ENCODE measurements around the gene KIF23. TPM values are rescaled to one million over a fixed set of nuclear protein-coding genes. Genes with fewer than 3 reads are reported as not detected.

KIF23 gene
- total and polyA plus RNA-seq, 2 donors (not counting 1 experiment from before 2014, with no cell fraction given): 16.5 to 19.4 TPM

- Histone ChIP-seq H3K27ac (ENCODE audit: insufficient read depth, low read length) (no peak overlapping the region), H3K9me3 (ENCODE audit: control insufficient read depth, insufficient read depth, low read depth, low read length) (no peaks in the 10 kb centered on the region), H3K4me2 (ENCODE audit: extremely low read depth, insufficient read depth, low read length) (peak overlapping the region; percentile 15), H3K27me3 (ENCODE audit: control insufficient read depth, insufficient read depth, low read length) (no peaks in the 10 kb centered on the region), H3K9ac (ENCODE audit: insufficient read depth, low read length) (no peak overlapping the region), H3K36me3 (ENCODE audit: control insufficient read depth, insufficient read depth, low read length) (no peaks in the 10 kb centered on the region), H3K4me1 (ENCODE audit: control insufficient read depth, extremely low read depth, insufficient read depth, low read length) (peaks cover 2% of the 10 kb centered on the region), H3K4me3 (replicated peaks in 1 of 4; ENCODE audit: control extremely low read depth in 1 of 4, insufficient read depth in 1 of 4, low read depth in 3 of 4, low read length in 4 of 4) (peak overlapping the region in 1 of 4 experiments; percentile 14), H2AFZ (ENCODE audit: low read length) (no peak overlapping the region), H4K20me1 (ENCODE audit: control insufficient read depth, extremely low read depth, insufficient read depth, low read length) (no peaks in the 10 kb centered on the region), H3K79me2 (ENCODE audit: control insufficient read depth, insufficient read depth, low read length) (peaks cover 47% of the 10 kb centered on the region)
- no peak for TF ChIP-seq EZH2 (IDR thresholded peaks at IDR 0.05; ENCODE audit: low read length, missing control alignments)
- no peak for TF ChIP-seq CTCF (conservative IDR thresholded peaks at IDR 0.05 in 1 of 2, IDR thresholded peaks at IDR 0.05 in 1 of 2; ENCODE audit: low read depth in 1 of 2, low read length in 2 of 2)
- DNase-seq (ENCODE audit: low read depth in 2 of 2): no peak
Observed at GRCh38 chr15:69412701-69413100, 1.4 kb upstream of the KIF23 start.

GRCh38 chr15:69414701-69415167 lies 585 bp downstream of the KIF23 start:
- peak overlapping the region; percentile 62 for H3K9ac ChIP-seq (ENCODE audit: insufficient read depth, low read length)
- peaks cover 65% of the 10 kb centered on the region for H3K79me2 ChIP-seq (ENCODE audit: control insufficient read depth, insufficient read depth, low read length)
- H3K9me3 ChIP-seq (ENCODE audit: control insufficient read depth, insufficient read depth, low read depth, low read length): no peaks in the 10 kb centered on the region
- peak overlapping the region; percentile 18 for H3K4me2 ChIP-seq (ENCODE audit: extremely low read depth, insufficient read depth, low read length)
- no peaks in the 10 kb centered on the region for H4K20me1 ChIP-seq (ENCODE audit: control insufficient read depth, extremely low read depth, insufficient read depth, low read length)
- no peak overlapping the region for H2AFZ ChIP-seq (ENCODE audit: low read length)
- peak overlapping the region; percentile 53 to 80 (median 68) for H3K4me3 ChIP-seq (replicated peaks in 1 of 4; ENCODE audit: control extremely low read depth in 1 of 4, insufficient read depth in 1 of 4, low read depth in 3 of 4, low read length in 4 of 4)
- H3K27ac ChIP-seq (ENCODE audit: insufficient read depth, low read length): peak overlapping the region; percentile 85
- peaks cover 2% of the 10 kb centered on the region for H3K4me1 ChIP-seq (ENCODE audit: control insufficient read depth, extremely low read depth, insufficient read depth, low read length)
- DNase-seq (ENCODE audit: low read depth in 2 of 2): peak; percentile 89 to 95
- no peaks in the 10 kb centered on the region for H3K27me3 ChIP-seq (ENCODE audit: control insufficient read depth, insufficient read depth, low read length)
- peaks cover 4% of the 10 kb centered on the region for H3K36me3 ChIP-seq (ENCODE audit: control insufficient read depth, insufficient read depth, low read length)
- no peak for TF ChIP-seq CTCF (conservative IDR thresholded peaks at IDR 0.05 in 1 of 2, IDR thresholded peaks at IDR 0.05 in 1 of 2; ENCODE audit: low read depth in 1 of 2, low read length in 2 of 2)
- TF ChIP-seq EZH2 (IDR thresholded peaks at IDR 0.05; ENCODE audit: low read length, missing control alignments): no peak

GRCh38 chr15:69415381-69415780 lies 1.2 kb downstream of the KIF23 start:
- Histone ChIP-seq H3K4me1 (ENCODE audit: control insufficient read depth, extremely low read depth, insufficient read depth, low read length) (peaks cover 2% of the 10 kb centered on the region), H2AFZ (ENCODE audit: low read length) (no peak overlapping the region), H3K9ac (ENCODE audit: insufficient read depth, low read length) (no peak overlapping the region)

More at GRCh38 chr15:69415381-69415780, 1.2 kb downstream of the KIF23 start:
- Histone ChIP-seq H3K9me3 (ENCODE audit: control insufficient read depth, insufficient read depth, low read depth, low read length) (no peaks in the 10 kb centered on the region), H3K27ac (ENCODE audit: insufficient read depth, low read length) (peak overlapping the region; percentile 85), H3K27me3 (ENCODE audit: control insufficient read depth, insufficient read depth, low read length) (no peaks in the 10 kb centered on the region), H3K79me2 (ENCODE audit: control insufficient read depth, insufficient read depth, low read length) (peaks cover 66% of the 10 kb centered on the region), H4K20me1 (ENCODE audit: control insufficient read depth, extremely low read depth, insufficient read depth, low read length) (no peaks in the 10 kb centered on the region), H3K4me3 (replicated peaks in 1 of 4; ENCODE audit: control extremely low read depth in 1 of 4, insufficient read depth in 1 of 4, low read depth in 3 of 4, low read length in 4 of 4) (peak overlapping the region; percentile 33 to 80 (median 64)), H3K36me3 (ENCODE audit: control insufficient read depth, insufficient read depth, low read length) (peaks cover 4% of the 10 kb centered on the region), H3K4me2 (ENCODE audit: extremely low read depth, insufficient read depth, low read length) (peak overlapping the region; percentile 75)
- peak; percentile 43 to 64 for DNase-seq (ENCODE audit: low read depth in 2 of 2)
- TF ChIP-seq EZH2 (IDR thresholded peaks at IDR 0.05; ENCODE audit: low read length, missing control alignments): no peak
- TF ChIP-seq CTCF (conservative IDR thresholded peaks at IDR 0.05 in 1 of 2, IDR thresholded peaks at IDR 0.05 in 1 of 2; ENCODE audit: low read depth in 1 of 2, low read length in 2 of 2): no peak

Measured in fibroblast of lung (primary cell).